HepG2 (cell line): ENCODE data around the gene DENND5A. TPM values are rescaled to one million over a fixed set of nuclear protein-coding genes. Genes with fewer than 3 reads are reported as not detected.

Experiments used
- ATF7-NPFF ChIP-seq: sonication (generic); formaldehyde crosslinking; IDR thresholded peaks from 2 replicates; pipeline ENCODE4 v1.8.1; 2023; ENCODE audit warnings: mild to moderate bottlenecking, low read depth, missing genetic modification reagents, moderate library complexity
- CHD4 ChIP-seq: fragments of 200-600 bp; sonication (generic); IDR thresholded peaks from 2 replicates; pipeline ENCODE4 v1.7.0; 2017; ENCODE audit warnings: mild to moderate bottlenecking, low read length, borderline replicate concordance
- ETV6 ChIP-seq: sonication (generic); formaldehyde crosslinking; conservative IDR thresholded peaks from 2 replicates; pipeline ENCODE4 v1.4.0; 2020; ENCODE audit warnings: missing genetic modification reagents
- FOSL2 ChIP-seq: sonication (generic); formaldehyde crosslinking; IDR thresholded peaks from 2 replicates; pipeline ENCODE4 v1.4.0; 2020; ENCODE audit warnings: missing genetic modification reagents
- GATAD2A ChIP-seq: IDR thresholded peaks from 2 replicates; pipeline ENCODE4 v1.6.1; 2016
- HNRNPK ChIP-seq: fragments of 200-400 bp; formaldehyde crosslinking; IDR thresholded peaks from 2 replicates; pipeline ENCODE4 v1.6.1; 2018; ENCODE audit warnings: low read length, low read depth, moderate library complexity, mild to moderate bottlenecking; ENCODE audit not compliant: poor library complexity, severe bottlenecking
- SETDB1 ChIP-seq: sonication (generic); formaldehyde crosslinking; IDR thresholded peaks from 2 replicates; pipeline ENCODE4 v1.5.1; 2020; ENCODE audit warnings: missing genetic modification reagents, mild to moderate bottlenecking, borderline replicate concordance
- SRY ChIP-seq: sonication (generic); formaldehyde crosslinking; IDR thresholded peaks from 2 replicates; pipeline ENCODE4 v1.8.0; 2022; ENCODE audit warnings: mild to moderate bottlenecking, missing genetic modification reagents
- ZC3H13 ChIP-seq: sonication (generic); formaldehyde crosslinking; IDR thresholded peaks from 2 replicates; pipeline ENCODE4 v1.8.1; 2023; ENCODE audit warnings: mild to moderate bottlenecking, missing genetic modification reagents, moderate library complexity
- ZNF878 ChIP-seq: sonication (generic); formaldehyde crosslinking; IDR thresholded peaks from 2 replicates; pipeline ENCODE4 v1.8.1; 2023; ENCODE audit warnings: mild to moderate bottlenecking, missing genetic modification reagents, moderate library complexity
- ZNF891 ChIP-seq: sonication (generic); formaldehyde crosslinking; IDR thresholded peaks from 2 replicates; pipeline ENCODE4 v1.5.0; 2020; ENCODE audit warnings: mild to moderate bottlenecking, missing genetic modification reagents
- polyA plus RNA-seq, 8 experiments: library from polyadenylated mRNA; depleted of rRNA in 3 of 8; stranded (reverse) in 7 of 8; unstranded in 1 of 8; fragments of >200 nt; fragmentation: Illumina TruSeq in 4 of 8; extraction: Trizol in 4 of 8; gene quantifications; 2 replicates each; pipeline versions ENCODE4 v1.2.1 to v1.2.3, GENCODE V29; 2011 to 2016; ENCODE audit warnings: low read depth in 4 of 8, missing spikeins in 1 of 8, mixed read lengths in 1 of 8; ENCODE audit not compliant: insufficient read depth in 1 of 8
- total RNA-seq, 5 experiments: library from RNA; depleted of rRNA; stranded (reverse); fragments of >200 nt; fragmentation: Illumina TruSeq; extraction: Trizol; gene quantifications; 2 replicates each; pipeline ENCODE4 v1.2.3, GENCODE V29; 2016; ENCODE audit warnings: low read depth in 1 of 5
- TF ChIP-seq, protein P1 (sequence below): sonication (generic); formaldehyde crosslinking; IDR thresholded peaks from 2 replicates; pipeline ENCODE4 v1.4.0; 2020; ENCODE audit warnings: low read depth, mild to moderate bottlenecking, missing genetic modification reagents
- TF ChIP-seq, protein P2 (sequence below): sonication (generic); formaldehyde crosslinking; IDR thresholded peaks from 2 replicates; pipeline ENCODE4 v1.5.0; 2020; ENCODE audit warnings: missing genetic modification reagents
- TF ChIP-seq, protein P3 (sequence below): sonication (generic); formaldehyde crosslinking; IDR thresholded peaks from 2 replicates; pipeline ENCODE4 v1.4.0; 2020; ENCODE audit warnings: missing genetic modification reagents, borderline replicate concordance
- TF ChIP-seq, protein P4 (sequence below): sonication (generic); formaldehyde crosslinking; IDR thresholded peaks from 2 replicates; pipeline ENCODE4 v1.4.0; 2020; ENCODE audit warnings: missing genetic modification reagents

Gene DENND5A
- total and polyA plus RNA-seq, 2 of the 13 experiments (the other 11 are each of a cell fraction or from before 2014, with no cell fraction given) = 63.3 to 145 TPM

DNA sequence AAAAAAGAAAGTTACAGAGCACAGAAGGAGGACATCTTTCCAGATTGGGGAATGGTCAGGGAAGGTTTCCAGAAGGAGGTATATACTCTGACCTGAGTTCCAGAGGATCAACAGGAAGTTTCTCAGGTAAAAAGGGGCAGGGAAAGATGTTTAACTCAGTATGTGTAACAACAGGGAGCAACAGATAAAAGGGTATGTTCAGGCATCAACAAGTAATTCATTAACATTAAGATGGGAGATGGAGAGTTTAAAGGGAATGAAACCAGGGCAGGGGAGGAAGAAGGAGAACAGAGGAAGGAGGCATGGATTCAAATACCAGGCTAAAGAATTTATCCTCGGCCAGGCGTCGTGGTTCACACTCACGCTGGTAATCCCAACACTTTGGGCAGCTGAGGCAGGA, 2.5 kb upstream of the DENND5A start (continued):
- TF ChIP-seq, protein P1, sequence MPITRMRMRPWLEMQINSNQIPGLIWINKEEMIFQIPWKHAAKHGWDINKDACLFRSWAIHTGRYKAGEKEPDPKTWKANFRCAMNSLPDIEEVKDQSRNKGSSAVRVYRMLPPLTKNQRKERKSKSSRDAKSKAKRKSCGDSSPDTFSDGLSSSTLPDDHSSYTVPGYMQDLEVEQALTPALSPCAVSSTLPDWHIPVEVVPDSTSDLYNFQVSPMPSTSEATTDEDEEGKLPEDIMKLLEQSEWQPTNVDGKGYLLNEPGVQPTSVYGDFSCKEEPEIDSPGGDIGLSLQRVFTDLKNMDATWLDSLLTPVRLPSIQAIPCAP (CRISPR knock-in tag) = no peak
- TF ChIP-seq HNRNPK (no peak), SRY (no peak), CHD4 (no peak), GATAD2A (no peak), ETV6 (no peak), ZNF878 (CRISPR knock-in tag) (no peak), SETDB1 (CRISPR knock-in tag) (no peak), ZC3H13 (no peak), ZNF891 (CRISPR knock-in tag) (no peak), FOSL2 (CRISPR knock-in tag) (no peak), ATF7-NPFF (CRISPR knock-in tag) (no peak)
- TF ChIP-seq, protein P2, sequence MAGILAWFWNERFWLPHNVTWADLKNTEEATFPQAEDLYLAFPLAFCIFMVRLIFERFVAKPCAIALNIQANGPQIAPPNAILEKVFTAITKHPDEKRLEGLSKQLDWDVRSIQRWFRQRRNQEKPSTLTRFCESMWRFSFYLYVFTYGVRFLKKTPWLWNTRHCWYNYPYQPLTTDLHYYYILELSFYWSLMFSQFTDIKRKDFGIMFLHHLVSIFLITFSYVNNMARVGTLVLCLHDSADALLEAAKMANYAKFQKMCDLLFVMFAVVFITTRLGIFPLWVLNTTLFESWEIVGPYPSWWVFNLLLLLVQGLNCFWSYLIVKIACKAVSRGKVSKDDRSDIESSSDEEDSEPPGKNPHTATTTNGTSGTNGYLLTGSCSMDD (CRISPR knock-in tag) = no peak
- TF ChIP-seq, protein P3, sequence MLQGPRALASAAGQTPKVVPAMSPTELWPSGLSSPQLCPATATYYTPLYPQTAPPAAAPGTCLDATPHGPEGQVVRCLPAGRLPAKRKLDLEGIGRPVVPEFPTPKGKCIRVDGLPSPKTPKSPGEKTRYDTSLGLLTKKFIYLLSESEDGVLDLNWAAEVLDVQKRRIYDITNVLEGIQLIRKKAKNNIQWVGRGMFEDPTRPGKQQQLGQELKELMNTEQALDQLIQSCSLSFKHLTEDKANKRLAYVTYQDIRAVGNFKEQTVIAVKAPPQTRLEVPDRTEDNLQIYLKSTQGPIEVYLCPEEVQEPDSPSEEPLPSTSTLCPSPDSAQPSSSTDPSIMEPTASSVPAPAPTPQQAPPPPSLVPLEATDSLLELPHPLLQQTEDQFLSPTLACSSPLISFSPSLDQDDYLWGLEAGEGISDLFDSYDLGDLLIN (CRISPR knock-in tag) = no peak
- TF ChIP-seq, protein P4, sequence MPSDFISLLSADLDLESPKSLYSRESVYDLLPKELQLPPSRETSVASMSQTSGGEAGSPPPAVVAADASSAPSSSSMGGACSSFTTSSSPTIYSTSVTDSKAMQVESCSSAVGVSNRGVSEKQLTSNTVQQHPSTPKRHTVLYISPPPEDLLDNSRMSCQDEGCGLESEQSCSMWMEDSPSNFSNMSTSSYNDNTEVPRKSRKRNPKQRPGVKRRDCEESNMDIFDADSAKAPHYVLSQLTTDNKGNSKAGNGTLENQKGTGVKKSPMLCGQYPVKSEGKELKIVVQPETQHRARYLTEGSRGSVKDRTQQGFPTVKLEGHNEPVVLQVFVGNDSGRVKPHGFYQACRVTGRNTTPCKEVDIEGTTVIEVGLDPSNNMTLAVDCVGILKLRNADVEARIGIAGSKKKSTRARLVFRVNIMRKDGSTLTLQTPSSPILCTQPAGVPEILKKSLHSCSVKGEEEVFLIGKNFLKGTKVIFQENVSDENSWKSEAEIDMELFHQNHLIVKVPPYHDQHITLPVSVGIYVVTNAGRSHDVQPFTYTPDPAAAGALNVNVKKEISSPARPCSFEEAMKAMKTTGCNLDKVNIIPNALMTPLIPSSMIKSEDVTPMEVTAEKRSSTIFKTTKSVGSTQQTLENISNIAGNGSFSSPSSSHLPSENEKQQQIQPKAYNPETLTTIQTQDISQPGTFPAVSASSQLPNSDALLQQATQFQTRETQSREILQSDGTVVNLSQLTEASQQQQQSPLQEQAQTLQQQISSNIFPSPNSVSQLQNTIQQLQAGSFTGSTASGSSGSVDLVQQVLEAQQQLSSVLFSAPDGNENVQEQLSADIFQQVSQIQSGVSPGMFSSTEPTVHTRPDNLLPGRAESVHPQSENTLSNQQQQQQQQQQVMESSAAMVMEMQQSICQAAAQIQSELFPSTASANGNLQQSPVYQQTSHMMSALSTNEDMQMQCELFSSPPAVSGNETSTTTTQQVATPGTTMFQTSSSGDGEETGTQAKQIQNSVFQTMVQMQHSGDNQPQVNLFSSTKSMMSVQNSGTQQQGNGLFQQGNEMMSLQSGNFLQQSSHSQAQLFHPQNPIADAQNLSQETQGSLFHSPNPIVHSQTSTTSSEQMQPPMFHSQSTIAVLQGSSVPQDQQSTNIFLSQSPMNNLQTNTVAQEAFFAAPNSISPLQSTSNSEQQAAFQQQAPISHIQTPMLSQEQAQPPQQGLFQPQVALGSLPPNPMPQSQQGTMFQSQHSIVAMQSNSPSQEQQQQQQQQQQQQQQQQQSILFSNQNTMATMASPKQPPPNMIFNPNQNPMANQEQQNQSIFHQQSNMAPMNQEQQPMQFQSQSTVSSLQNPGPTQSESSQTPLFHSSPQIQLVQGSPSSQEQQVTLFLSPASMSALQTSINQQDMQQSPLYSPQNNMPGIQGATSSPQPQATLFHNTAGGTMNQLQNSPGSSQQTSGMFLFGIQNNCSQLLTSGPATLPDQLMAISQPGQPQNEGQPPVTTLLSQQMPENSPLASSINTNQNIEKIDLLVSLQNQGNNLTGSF = no peak
